Peyer's patch (tissue), 4 donors: ENCODE data around the gene COL20A1.

Source experiments
- CTCF ChIP-seq, 6 experiments: fragments of 450-650 bp in 4 of 6; fragments of 200-600 bp in 2 of 6; sonication (generic) in 1 of 6; IDR thresholded peaks; one replicate each; pipeline ENCODE4 v1.5.1; 2017 to 2019; ENCODE audit warnings: antibody characterized with exemption in 6 of 6, mild to moderate bottlenecking in 3 of 6, moderate library complexity in 1 of 6
- POLR2A ChIP-seq, 2 donors: fragments of 450-650 bp; IDR thresholded peaks; one replicate each; pipeline ENCODE4 v1.5.1; 2017; ENCODE audit warnings: antibody characterized with exemption in 2 of 2, mild to moderate bottlenecking in 2 of 2, moderate library complexity in 2 of 2

GRCh38 chr20:63261795-63262528 lies 31.0 kb upstream of the COL20A1 start:
- TF ChIP-seq CTCF (IDR thresholded peaks at IDR 0.05) (no peak), POLR2A (IDR thresholded peaks at IDR 0.05) (no peak)
